HEK293 (cell line): ENCODE results near the gene KLHL29.

Experiments
- CTCF ChIA-PET: fragments of 350-600 bp; formaldehyde crosslinking; extraction: SDS; loops from one replicate; lab custom pipeline; 2021; ENCODE audit warnings: antibody characterized with exemption; lab: Yijun Ruan, JAX
- POLR2A ChIA-PET: fragments of 300-600 bp; formaldehyde crosslinking; extraction: SDS; loops from one replicate; lab custom pipeline; 2020; ENCODE audit warnings: antibody characterized with exemption, inconsistent platforms; lab: Yijun Ruan, JAX
- H3K27ac ChIP-seq: fragments of 200-500 bp; sonication (Bioruptor generic); 2 replicates; pipeline ENCODE4 v1.5.1; 2014; ENCODE audit warnings: low read depth, low read length, control low read depth, inconsistent platforms; ENCODE audit errors: extremely low read depth
- H3K36me3 ChIP-seq, 2 experiments: fragments of 200-500 bp in 1 of 2; sonication (Bioruptor generic) in 1 of 2; 1 replicate in 1 of 2; 2 replicates in 1 of 2; pipeline ENCODE4 v1.5.1; 2014 to 2017; ENCODE audit warnings: inconsistent platforms in 2 of 2, low read length in 2 of 2; ENCODE audit not compliant: control insufficient read depth in 2 of 2, insufficient read depth in 1 of 2
- H3K4me1 ChIP-seq: fragments of 200-500 bp; sonication (Bioruptor generic); 2 replicates; pipeline ENCODE4 v1.5.1; 2014; ENCODE audit warnings: mild to moderate bottlenecking, low read length, inconsistent platforms; ENCODE audit not compliant: control insufficient read depth, insufficient read depth
- H3K4me3 ChIP-seq: 2 replicates; pipeline ENCODE4 v1.5.1; 2011; ENCODE audit warnings: low read depth, mild to moderate bottlenecking, control low read depth, low read length, moderate library complexity
- H3K9me3 ChIP-seq: fragments of 200-500 bp; sonication (Bioruptor generic); 2 replicates; pipeline ENCODE4 v1.5.1; 2014; ENCODE audit warnings: low read depth, low read length, inconsistent platforms; ENCODE audit not compliant: control insufficient read depth, insufficient read depth
- BCL11A ChIP-seq: fragments of 450-650 bp; formaldehyde crosslinking; IDR thresholded peaks from 2 replicates; pipeline ENCODE4 v1.5.1; 2016; ENCODE audit warnings: low read depth, missing biosample characterization, missing genetic modification characterization
- ZBTB20 ChIP-seq: fragments of 450-650 bp; formaldehyde crosslinking; IDR thresholded peaks from 2 replicates; pipeline ENCODE4 v1.5.1; 2016; ENCODE audit warnings: missing biosample characterization, missing genetic modification characterization
- ZBTB44 ChIP-seq: fragments of 450-650 bp; IDR thresholded peaks from 2 replicates; pipeline ENCODE4 v1.5.1; 2018; ENCODE audit warnings: missing biosample characterization, mild to moderate bottlenecking, missing genetic modification characterization
- ZNF10 ChIP-seq: fragments of 450-650 bp; formaldehyde crosslinking; IDR thresholded peaks from 2 replicates; pipeline ENCODE4 v1.5.1; 2017; ENCODE audit warnings: missing biosample characterization, missing genetic modification characterization
- ZNF140 ChIP-seq: fragments of 450-650 bp; formaldehyde crosslinking; IDR thresholded peaks from 2 replicates; pipeline ENCODE4 v1.5.1; 2016; ENCODE audit warnings: missing biosample characterization, missing genetic modification characterization
- ZNF16 ChIP-seq: fragments of 450-650 bp; formaldehyde crosslinking; IDR thresholded peaks from 2 replicates; pipeline ENCODE4 v1.5.1; 2016; ENCODE audit warnings: low read depth, missing biosample characterization, missing genetic modification characterization
- ZNF26 ChIP-seq: fragments of 450-650 bp; formaldehyde crosslinking; IDR thresholded peaks from 2 replicates; pipeline ENCODE4 v1.5.1; 2016; ENCODE audit warnings: missing biosample characterization, missing genetic modification characterization
- ZNF280C ChIP-seq: fragments of 450-650 bp; formaldehyde crosslinking; IDR thresholded peaks from 2 replicates; pipeline ENCODE4 v1.5.1; 2016; ENCODE audit warnings: missing biosample characterization, missing genetic modification characterization
- ZNF433 ChIP-seq: fragments of 450-650 bp; formaldehyde crosslinking; IDR thresholded peaks from 2 replicates; pipeline ENCODE4 v1.5.1; 2016; ENCODE audit warnings: missing biosample characterization, missing genetic modification characterization, low read depth
- ZNF48 ChIP-seq: fragments of 450-650 bp; formaldehyde crosslinking; IDR thresholded peaks from 2 replicates; pipeline ENCODE4 v1.5.1; 2016; ENCODE audit warnings: missing biosample characterization, missing genetic modification characterization
- ZNF518A ChIP-seq: fragments of 450-650 bp; formaldehyde crosslinking; conservative IDR thresholded peaks from 2 replicates; pipeline ENCODE4 v1.5.1; 2016; ENCODE audit warnings: low read depth, missing biosample characterization, missing genetic modification characterization
- ZNF529 ChIP-seq: fragments of 450-650 bp; formaldehyde crosslinking; IDR thresholded peaks from 2 replicates; pipeline ENCODE4 v1.5.1; 2017; ENCODE audit warnings: missing genetic modification characterization, missing biosample characterization; ENCODE audit not compliant: insufficient replicate concordance
- ZNF555 ChIP-seq: fragments of 450-650 bp; formaldehyde crosslinking; conservative IDR thresholded peaks from 2 replicates; pipeline ENCODE4 v1.5.1; 2017; ENCODE audit warnings: missing biosample characterization, mild to moderate bottlenecking, missing genetic modification characterization, inconsistent platforms
- ZNF561 ChIP-seq: fragments of 450-650 bp; IDR thresholded peaks from 2 replicates; pipeline ENCODE4 v1.5.1; 2018; ENCODE audit warnings: missing biosample characterization, missing genetic modification characterization, borderline replicate concordance
- ZNF596 ChIP-seq: fragments of 450-650 bp; IDR thresholded peaks from 2 replicates; pipeline ENCODE4 v1.5.0; 2018; ENCODE audit warnings: missing biosample characterization, mild to moderate bottlenecking, missing genetic modification characterization, moderate library complexity
- ZNF654 ChIP-seq: fragments of 450-650 bp; formaldehyde crosslinking; IDR thresholded peaks from 2 replicates; pipeline ENCODE4 v1.5.1; 2016; ENCODE audit warnings: low read depth, missing biosample characterization, missing genetic modification characterization
- ZNF660 ChIP-seq: fragments of 450-650 bp; IDR thresholded peaks from 2 replicates; pipeline ENCODE4 v1.5.1; 2018; ENCODE audit warnings: missing biosample characterization, mild to moderate bottlenecking, missing genetic modification characterization
- ZNF777 ChIP-seq: fragments of 450-650 bp; formaldehyde crosslinking; IDR thresholded peaks from 2 replicates; pipeline ENCODE4 v1.5.1; 2017; ENCODE audit warnings: missing biosample characterization, missing genetic modification characterization, borderline replicate concordance
- ZNF791 ChIP-seq: fragments of 450-650 bp; formaldehyde crosslinking; IDR thresholded peaks from 2 replicates; pipeline ENCODE4 v1.5.1; 2016; ENCODE audit warnings: missing biosample characterization, missing genetic modification characterization
- ZNF843 ChIP-seq: fragments of 450-650 bp; formaldehyde crosslinking; IDR thresholded peaks from 2 replicates; pipeline ENCODE4 v1.5.1; 2016; ENCODE audit warnings: missing biosample characterization, missing genetic modification characterization
- ZSCAN23 ChIP-seq: fragments of 450-650 bp; formaldehyde crosslinking; IDR thresholded peaks from 2 replicates; pipeline ENCODE4 v1.5.1; 2016; ENCODE audit warnings: missing biosample characterization, missing genetic modification characterization

KLHL29 gene

GRCh38 chr2:23566241-23567142 lies 181.5 kb downstream of the KLHL29 start:
- ChIA-PET CTCF (interaction anchor here (0.6 to 1.6 kb wide), 5 partner anchors 17 to 368 kb away, joined by 3 to 5 read pairs (median 3); no protein-coding TSS in a partner anchor), POLR2A (no interaction called here)
- H3K36me3 ChIP-seq = peaks cover 0 to 7% of the 10 kb centered on the region in 2 experiments; a peak in 1 of 3 replicates
- no peaks in the 10 kb centered on the region for H3K9me3 ChIP-seq
- TF ChIP-seq ZNF654 (tag by site-specific recombination) = 0 out of 2 replicates have a peak, but pooled peaks have one; percentile 18
- TF ChIP-seq ZNF660 (tag by site-specific recombination) = no peak
- no peak overlapping the region for H3K27ac ChIP-seq
- H3K4me3 ChIP-seq = no peak overlapping the region
- H3K4me1 ChIP-seq = no peaks in the 10 kb centered on the region

- Histone ChIP-seq H3K27ac (no peak overlapping the region), H3K4me1 (no peaks in the 10 kb centered on the region), H3K4me3 (no peak overlapping the region), H3K9me3 (no peaks in the 10 kb centered on the region), H3K36me3 (peaks cover 0 to 9% of the 10 kb centered on the region in 2 experiments; a peak in 1 of 3 replicates)
- ChIA-PET POLR2A (no interaction called here), CTCF (interaction anchor here (0.7 to 1.6 kb wide), 4 partner anchors 11 to 287 kb away, joined by 3 to 5 read pairs (median 3); no protein-coding TSS in a partner anchor)
- TF ChIP-seq ZNF654 (tag by site-specific recombination) = no peak
- no peak for TF ChIP-seq ZNF791
- no peak for TF ChIP-seq ZSCAN23 (tag by site-specific recombination)
- TF ChIP-seq ZBTB20 (tag by site-specific recombination) = no peak
- no peak for TF ChIP-seq ZNF555 (tag by site-specific recombination)
- no peak for TF ChIP-seq ZNF16 (tag by site-specific recombination)
- no peak for TF ChIP-seq ZNF529
- TF ChIP-seq ZBTB44 (tag by site-specific recombination) = no peak
- TF ChIP-seq BCL11A = no peak
- TF ChIP-seq ZNF48 (tag by site-specific recombination) = no peak
- no peak for TF ChIP-seq ZNF26 (tag by site-specific recombination)
- no peak for TF ChIP-seq ZNF140 (tag by site-specific recombination)
- TF ChIP-seq ZNF10 (tag by site-specific recombination) = no peak
- TF ChIP-seq ZNF596 (tag by site-specific recombination) = no peak
- TF ChIP-seq ZNF843 (tag by site-specific recombination) = no peak
- no peak for TF ChIP-seq ZNF433 (tag by site-specific recombination)
- TF ChIP-seq ZNF777 (tag by site-specific recombination) = no peak
- TF ChIP-seq ZNF280C (tag by site-specific recombination) = no peak
- TF ChIP-seq ZNF561 (tag by site-specific recombination) = no peak
- no peak for TF ChIP-seq ZNF518A (tag by site-specific recombination)
Observed at GRCh38 chr2:23567161-23567756, 182.3 kb downstream of the KLHL29 start.
